Measurements from ENCODE around the gene CD180. TPM values are rescaled to one million over a fixed set of nuclear protein-coding genes. Genes with fewer than 3 reads are reported as not detected.

Gene CD180
- total RNA-seq: 1.6 TPM
- long read RNA-seq, full-length matches to known transcripts: 1 of 1 reads
- long read RNA-seq, partial matches to known transcripts: 0 of 1 reads
- long read RNA-seq, other reads (novel, unspliced or antisense): 0 of 1 reads

DNA sequence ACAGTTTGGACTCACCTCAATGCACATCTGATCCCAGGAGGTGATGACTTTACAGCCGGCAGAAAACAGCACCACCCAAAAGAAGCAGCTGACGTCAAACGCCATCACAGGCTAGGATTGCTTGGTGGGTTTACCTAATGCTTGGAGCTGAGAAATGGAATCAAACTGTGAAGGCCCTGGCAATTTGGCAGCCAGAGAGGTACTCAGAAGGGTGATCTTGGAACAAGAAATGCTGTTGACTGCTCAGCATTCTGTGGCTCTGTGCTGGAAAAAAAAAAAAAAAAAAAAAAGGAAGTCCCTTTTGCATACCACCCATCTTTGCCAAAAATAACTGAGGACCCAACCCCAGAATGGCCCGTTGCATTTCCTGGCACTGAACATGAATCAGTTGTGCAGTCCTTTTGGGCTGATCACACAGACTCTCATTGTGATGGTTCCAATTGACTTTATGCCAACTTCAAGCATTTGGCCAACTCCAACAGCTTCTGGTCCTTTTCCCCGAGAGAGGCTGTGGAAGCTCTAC lies at the start of gene CD180:
TSS of gene CD180 (minus strand) at position 263 of the 523 bp plus-strand sequence. CDS start at position 105, 158 bp downstream.
- intact Hi-C loops (cut with DNase I): no loop called here
- no peak for DNase-seq (ENCODE audit: missing footprints)
- peak; percentile 91 for ATAC-seq

DNA sequence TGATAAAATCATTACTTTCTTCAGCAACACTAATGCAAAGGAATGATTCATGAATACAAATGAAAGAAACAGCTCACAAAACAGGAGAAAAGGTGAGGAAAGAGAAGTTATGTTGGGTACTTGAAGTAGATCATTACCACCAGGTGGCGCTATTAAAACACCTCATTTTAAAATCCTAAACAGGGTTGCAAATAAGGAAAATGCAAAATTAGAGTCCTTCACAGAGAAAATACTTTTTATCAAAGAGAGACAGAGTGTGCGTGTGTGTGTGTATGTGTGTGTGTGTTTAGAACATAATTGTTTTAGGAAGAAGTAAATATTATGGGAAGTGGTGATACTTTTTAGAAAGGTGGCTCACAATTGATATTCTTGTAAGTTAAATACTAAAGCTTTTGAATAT lies 49.5 kb upstream of the CD180 start:
- ATAC-seq (peak; percentile 56), DNase-seq (ENCODE audit: missing footprints) (no peak)
- intact Hi-C loops (cut with DNase I): loop anchor here (5.0 to 10.0 kb wide), 7 partner anchors 431 to 1716 kb away; partner anchors contain the start of gene PIK3R1

DNA sequence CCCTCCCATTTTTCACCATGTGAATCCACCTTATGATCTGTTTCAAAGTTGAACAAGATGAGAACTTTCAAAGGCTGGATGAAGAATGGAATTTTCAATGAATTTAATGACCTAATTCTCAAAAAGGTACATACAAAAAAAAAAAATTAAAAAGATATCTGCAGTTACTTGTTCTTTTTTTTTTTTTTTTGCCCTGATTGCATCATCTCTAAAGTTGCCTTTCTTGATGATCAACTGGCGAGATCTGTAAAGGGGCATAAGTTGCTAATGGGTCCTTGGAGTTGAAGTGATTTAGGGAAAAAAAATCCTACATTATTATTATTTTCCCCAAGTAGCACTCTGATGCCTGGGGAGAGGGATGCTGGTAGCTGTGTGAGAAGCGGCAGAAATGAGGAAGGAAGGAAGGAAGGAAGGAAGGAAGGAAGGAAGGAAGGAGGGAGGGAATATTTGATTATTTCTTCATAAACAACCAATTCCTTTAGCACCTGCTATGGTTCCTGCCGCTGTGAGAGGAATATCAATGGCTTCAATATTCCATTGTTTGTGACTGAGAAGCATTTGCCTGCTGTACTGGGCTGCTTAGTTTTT lies 48.8 kb upstream of the CD180 start:
- ATAC-seq (no peak), DNase-seq (ENCODE audit: missing footprints) (no peak)
- intact Hi-C loops (cut with DNase I): loop anchor here (5.0 to 10.0 kb wide), 7 partner anchors 432 to 1717 kb away; partner anchors contain the start of gene PIK3R1

DNA sequence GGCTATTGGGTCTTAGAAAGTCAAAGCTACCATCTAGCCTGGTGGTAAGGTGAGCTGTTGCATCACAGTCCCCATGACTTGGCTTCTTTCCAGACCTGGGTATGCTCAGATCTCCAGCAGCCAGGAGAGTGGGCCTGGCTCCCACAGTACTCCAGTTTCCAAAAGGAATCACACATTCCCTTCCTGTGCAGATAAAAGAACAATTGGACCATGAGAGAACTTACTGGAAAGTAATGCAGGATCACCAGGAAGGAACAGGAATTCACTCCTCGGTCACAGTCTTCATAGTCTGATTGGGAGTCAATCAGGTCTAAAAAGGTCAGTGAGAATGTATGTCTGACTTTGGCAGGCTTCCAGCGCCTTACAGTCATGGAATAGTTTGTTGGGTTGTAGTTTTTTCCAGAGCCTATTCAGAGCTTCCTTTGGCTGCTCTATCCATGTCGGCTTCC lies 47.8 kb upstream of the CD180 start:
- DNase-seq (ENCODE audit: missing footprints): no peak
- intact Hi-C loops (cut with DNase I): loop anchor here (10.0 kb wide), 1 partner anchor 970 kb away; the partner anchor contains the start of gene PIK3R1
- no peak for ATAC-seq

DNA sequence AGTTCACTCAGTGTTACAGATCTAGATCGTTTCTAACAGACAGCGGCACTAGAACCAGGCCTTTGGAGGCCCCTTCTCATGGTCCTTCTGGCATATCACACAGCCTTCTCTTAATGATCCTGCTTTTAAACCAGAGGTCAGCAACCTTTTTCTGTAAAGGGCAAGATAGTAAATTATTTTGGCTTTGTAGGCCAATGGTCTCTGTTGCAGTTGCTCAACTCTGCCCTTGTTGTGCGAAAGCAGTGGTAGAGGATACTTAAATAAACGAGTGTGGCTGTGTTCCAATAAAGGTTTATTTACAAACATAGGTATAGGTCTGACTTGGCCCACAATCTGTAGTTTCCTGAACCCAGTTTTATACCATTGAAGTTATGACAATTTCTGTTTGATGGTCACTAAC lies 47.3 kb upstream of the CD180 start:
- ATAC-seq: no peak
- intact Hi-C loops (cut with DNase I): loop anchor here (10.0 kb wide), 1 partner anchor 971 kb away; the partner anchor contains the start of gene PIK3R1
- no peak for DNase-seq (ENCODE audit: missing footprints)

DNA sequence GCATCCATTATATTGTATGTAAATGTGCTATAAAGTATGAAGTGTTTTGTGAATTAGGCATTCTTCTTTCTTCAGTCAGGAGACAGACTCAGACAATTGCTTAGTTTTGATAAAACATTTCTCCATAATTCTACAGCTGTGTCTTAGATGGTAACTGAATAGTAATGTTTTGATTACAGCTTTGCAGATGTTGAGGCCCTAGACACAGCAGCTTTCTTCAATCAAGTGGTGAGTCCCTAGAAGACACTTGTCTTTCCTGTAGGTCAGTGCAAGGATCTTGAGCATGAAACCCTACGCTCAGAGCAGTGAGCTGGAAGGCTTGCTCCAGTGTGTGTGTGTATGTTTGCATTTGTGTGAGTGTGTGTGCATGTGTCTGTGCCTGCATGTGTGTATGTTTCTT lies 46.8 kb upstream of the CD180 start:
- DNase-seq (ENCODE audit: missing footprints): no peak
- intact Hi-C loops (cut with DNase I): loop anchor here (10.0 kb wide), 1 partner anchor 971 kb away; the partner anchor contains the start of gene PIK3R1
- ATAC-seq: peak; percentile 56

DNA sequence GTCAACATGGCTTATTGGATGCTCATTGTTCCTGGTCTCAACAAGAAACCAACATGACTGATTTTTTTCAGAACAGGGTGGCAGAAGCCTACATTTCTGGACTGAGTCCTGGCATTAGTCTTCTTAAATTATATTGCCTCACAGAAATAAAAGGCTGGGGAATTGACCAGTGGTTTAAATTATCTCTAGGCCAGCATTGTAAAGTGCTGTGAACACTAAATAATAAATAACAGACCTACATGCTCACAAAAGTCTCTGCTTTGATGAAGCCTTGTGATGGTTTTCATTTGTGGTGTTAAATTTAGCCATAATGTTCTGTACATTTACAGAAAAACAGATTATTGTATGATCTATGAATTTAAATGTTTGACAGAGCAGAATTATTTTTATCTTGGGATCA lies 44.7 kb upstream of the CD180 start:
- ATAC-seq (no peak), DNase-seq (ENCODE audit: missing footprints) (no peak)
- intact Hi-C loops (cut with DNase I): loop anchor here (10.0 kb wide), 1 partner anchor 973 kb away; the partner anchor contains the start of gene PIK3R1

DNA sequence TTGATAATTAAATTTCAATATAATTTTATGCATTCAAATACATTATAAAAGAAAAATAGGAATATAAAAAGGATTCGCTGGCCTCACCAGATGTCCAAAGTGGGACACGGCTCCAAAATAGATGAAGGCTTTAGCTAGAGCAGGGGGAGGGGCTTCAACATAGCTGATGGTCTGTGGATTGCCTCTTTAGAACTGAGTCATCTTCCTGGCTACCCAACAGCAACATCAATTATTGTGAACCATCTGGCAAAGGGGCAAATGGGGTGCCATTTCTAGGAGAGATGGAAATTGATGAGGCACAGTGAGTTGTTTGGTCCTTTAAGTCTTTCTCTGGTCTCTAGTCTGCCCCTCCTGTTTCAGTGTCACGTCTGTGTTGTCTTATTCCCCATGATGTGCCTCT lies 44.2 kb upstream of the CD180 start:
- no peak for DNase-seq (ENCODE audit: missing footprints)
- ATAC-seq: no peak
- intact Hi-C loops (cut with DNase I): loop anchor here (10.0 kb wide), 1 partner anchor 974 kb away; the partner anchor contains the start of gene PIK3R1

DNA sequence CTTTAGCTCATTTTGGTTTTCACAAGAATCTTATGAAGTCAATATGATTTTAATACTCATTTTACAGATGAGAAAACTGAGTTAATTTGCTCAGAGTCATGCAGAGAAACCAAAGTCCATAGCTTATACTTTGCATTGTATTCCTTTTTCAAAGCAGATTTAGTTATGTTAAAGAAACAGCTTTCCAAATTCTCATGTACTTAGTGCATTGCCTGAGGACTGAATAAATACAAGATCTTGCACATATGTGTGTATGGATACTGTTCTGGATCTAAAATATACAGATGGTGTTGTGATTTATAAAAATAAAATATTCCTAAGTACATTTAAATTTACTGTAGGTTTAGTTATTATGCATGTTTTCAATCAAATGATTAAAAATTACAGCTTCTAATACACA lies 43.5 kb upstream of the CD180 start:
- DNase-seq (ENCODE audit: missing footprints) (no peak), ATAC-seq (no peak)
- intact Hi-C loops (cut with DNase I): loop anchor here (10.0 kb wide), 1 partner anchor 975 kb away; the partner anchor contains the start of gene PIK3R1

DNA sequence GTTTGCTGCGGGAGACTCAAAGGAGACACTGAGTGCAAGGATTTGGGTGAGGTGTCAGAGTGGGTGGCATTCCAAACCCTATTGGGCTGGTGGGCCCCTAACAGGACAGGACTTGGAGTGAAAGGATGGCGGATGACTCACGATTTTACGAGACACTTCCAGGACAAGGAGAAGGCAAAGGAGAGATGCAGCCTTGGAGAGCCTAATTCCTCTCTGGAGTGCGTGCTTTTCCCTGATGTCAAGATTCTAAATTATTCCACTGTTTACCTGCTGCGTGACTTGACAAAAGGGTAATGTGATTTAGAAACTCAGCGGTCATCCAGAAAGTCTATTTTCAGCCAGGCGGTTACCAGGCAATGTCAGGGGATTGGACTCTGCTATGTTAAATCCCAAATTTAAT lies 41.6 kb upstream of the CD180 start:
- intact Hi-C loops (cut with DNase I): no loop called here
- DNase-seq (ENCODE audit: missing footprints) (no peak), ATAC-seq (no peak)

DNA sequence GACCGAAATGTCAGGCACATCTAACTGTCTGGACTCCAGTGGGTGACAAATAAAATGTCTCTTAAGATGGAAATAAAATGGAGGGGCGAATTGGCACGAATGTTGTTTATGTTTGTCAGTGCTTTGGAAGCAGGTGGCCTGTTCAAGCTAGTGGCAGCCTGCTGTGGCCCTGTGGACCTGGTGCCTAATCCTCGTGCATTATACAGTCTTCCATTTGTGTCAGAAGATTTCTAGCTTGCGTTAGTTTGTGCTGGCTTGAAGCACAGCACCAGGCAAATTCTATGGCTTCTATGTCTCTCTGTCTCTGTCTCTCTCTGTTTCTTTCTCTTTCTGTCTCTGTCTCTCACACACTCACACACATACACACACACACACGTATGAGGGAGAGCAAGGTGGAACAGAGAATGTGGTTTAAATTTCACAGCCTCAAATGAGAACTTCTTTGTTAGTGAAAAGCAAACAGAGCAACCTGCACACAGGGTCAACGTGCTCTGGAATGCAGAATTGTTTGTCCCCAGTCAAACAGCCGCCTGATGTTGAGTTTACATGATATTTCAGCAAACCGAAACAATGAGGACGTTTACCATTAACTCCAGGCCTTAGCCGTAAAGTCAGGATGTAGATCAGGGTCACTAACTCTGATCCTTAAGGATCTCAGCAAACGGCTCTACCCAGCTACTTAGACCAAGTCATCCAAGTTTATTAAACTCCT lies 39.0 kb upstream of the CD180 start:
- DNase-seq (ENCODE audit: missing footprints): no peak
- ATAC-seq: no peak
- intact Hi-C loops (cut with DNase I): no loop called here

DNA sequence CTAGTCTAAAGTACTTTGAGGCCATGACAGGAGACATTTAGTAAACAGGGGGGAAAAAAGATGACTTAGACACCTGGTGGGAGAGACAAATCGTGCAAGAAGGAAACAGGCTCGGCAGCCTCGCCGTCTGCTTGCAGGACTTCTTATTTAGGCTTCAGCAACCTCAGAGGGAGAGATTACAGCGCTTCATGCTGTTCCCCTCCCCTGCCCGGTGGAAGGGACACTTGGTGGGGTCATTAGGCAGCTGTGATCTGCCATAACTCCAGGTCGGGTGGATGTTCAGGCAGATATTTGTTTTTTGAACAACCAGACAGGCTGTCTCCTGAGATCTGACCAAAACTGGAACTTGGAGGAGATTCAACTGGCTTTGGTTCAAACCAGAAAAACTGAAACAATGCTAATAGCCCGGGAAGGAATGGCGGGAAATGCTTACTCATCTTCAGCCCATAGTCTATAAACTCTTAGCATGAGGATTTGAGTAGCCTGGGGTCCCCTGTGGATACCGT lies 38.1 kb upstream of the CD180 start:
- intact Hi-C loops (cut with DNase I): no loop called here
- DNase-seq (ENCODE audit: missing footprints) (peak; percentile 73), ATAC-seq (peak; percentile 79)

DNA sequence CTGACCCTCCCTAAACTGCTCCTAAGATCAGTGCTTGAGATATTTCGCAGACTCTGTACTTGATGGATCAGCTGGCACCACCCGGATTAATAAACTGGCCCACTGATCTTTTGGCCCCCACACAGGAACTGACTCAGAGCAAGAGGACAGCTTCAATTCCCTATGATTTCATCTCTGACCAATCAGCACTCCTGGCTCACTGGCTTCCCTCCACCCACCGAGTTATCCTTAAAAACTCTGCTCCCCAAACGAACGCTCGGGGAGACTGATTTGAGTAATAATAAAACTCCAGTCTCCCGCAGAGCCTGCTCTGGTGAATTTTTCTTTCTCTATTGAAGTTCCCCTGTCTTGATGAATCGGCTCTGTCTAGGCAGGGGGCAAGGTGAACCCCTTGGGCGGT lies 36.5 kb upstream of the CD180 start:
- no peak for DNase-seq (ENCODE audit: missing footprints)
- no peak for ATAC-seq
- intact Hi-C loops (cut with DNase I): no loop called here

DNA sequence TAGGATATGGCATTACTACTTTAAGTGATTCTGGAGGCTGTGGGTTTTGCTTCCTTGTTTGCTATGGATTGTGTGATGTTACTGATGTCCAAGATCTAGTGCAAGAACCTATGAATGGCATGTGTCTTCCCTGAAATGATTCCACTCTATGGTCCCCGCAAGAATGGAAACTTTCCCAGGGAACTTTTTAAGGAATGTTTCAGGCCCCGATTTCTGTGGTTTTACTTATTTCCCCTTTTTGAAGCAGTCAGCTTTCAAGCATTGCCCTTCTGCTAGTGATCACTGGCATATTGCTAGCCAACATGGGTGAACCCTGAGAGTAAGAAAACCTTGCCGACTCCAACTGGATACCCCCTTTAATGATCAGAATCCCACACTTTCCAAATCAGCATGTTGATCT lies 26.6 kb upstream of the CD180 start:
- DNase-seq (ENCODE audit: missing footprints) (no peak), ATAC-seq (no peak)
- intact Hi-C loops (cut with DNase I): no loop called here

DNA sequence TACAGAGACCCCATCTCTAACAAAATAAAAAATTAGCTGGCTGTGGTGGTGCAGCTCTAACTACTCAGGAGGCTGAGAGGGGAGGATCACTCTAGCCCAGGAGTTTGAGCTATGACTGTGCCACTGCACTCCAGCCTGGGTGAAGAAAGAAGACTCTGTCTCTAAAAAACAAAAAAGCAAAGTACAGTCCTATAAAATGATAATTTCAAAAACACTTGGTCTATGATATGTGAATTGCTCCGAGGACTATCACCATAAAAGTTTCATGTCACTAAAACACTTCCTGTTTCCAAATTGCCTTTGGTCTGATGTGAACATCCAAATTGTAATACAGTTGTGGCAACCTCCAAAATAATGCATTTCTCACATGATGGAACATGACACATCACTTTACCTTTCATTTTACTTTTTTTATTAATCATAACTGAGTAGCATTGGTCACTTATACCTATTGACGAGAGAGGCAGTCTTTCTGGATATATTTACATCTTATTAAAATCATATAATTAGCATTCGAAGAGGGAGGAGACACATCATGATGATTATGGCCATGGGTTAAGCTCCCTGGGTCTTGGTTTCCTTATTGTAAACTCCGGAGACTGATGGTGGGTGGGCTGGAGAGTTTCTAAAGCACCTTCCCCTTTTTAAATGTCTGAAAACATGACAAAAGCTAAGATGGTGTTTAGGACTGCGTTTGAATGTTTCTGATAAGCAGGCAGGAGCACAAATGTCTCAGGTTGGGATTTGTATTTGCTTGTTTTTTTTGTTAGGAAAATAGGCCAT lies 25.8 kb upstream of the CD180 start:
- ATAC-seq (no peak), DNase-seq (ENCODE audit: missing footprints) (no peak)
- intact Hi-C loops (cut with DNase I): no loop called here

DNA sequence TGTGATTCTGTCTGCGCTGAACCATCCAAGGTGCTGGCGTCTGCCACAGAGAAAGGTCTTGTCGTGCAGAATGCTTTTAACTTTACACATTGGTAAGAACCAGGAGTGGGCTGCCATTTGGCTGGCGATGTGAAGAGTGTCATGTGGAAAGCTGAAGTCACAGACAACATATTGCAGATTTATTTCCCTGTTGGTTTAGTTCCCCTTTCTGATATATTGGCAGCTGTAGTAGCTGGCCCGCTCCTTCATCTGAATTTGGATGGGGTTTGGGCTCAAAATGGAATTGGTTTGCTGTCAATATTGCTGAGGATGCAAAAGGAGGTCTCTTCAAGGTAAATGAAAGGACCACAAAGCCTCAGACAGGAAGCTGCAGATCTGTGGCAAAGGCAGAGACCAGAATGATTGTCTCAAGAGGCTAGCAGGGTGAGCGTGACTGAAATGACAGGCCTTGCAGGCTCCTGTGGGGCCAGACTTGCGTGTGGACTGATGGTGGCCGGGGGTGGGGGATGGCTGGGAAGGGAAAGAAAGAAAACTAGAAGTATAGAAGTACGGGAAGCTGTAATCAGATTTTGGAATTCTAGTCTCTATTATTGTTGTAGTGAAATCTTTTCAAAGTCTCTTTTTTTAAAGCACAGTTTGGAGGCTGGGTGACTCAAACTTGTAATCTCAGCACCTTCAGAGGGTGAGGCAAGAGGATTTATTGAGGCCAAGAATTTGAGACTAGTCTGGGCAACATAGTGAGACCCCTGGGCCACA lies 25.1 kb upstream of the CD180 start:
- DNase-seq (ENCODE audit: missing footprints): peak; percentile 67
- intact Hi-C loops (cut with DNase I): no loop called here
- ATAC-seq: peak; percentile 44

DNA sequence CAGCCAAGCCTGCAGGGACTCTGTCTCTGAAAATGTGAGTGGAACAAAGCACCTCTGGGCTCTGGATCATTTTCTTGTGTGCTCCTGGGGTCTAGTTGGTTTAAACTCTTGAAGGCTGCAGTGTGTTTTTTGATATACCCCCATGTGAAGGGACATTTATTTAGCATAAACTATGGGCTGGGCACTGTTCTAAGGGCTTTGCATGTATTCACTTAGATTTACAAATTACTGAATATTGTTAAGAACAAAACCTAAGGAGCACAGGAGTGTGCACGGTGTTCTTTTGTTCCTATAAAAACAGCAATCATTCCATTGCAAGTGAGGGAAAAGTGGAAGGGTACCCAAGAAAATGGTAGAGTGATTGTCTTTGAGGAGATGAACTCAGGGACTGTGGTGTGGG lies 20.0 kb upstream of the CD180 start:
- DNase-seq (ENCODE audit: missing footprints): no peak
- intact Hi-C loops (cut with DNase I): no loop called here
- no peak for ATAC-seq

All from Right ventricle myocardium inferior (tissue), 1 donor.